ENCODE data around the gene ASCL2.

ASCL2 gene, protein sequence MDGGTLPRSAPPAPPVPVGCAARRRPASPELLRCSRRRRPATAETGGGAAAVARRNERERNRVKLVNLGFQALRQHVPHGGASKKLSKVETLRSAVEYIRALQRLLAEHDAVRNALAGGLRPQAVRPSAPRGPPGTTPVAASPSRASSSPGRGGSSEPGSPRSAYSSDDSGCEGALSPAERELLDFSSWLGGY

GRCh38 chr11:2270322-2271076, at the start of gene ASCL2:
Gene ASCL2, minus strand, starts transcription at chr11:2270588. Its CDS starts 256 bp downstream, at chr11:2270332.
- no peak for DNase-seq

GRCh38 chr11:2319791-2320472, 49.5 kb upstream of the ASCL2 start:
- DNase-seq = no peak

GRCh38 chr11:2318707-2319106, 48.3 kb upstream of the ASCL2 start:
- no peak for DNase-seq

DNA sequence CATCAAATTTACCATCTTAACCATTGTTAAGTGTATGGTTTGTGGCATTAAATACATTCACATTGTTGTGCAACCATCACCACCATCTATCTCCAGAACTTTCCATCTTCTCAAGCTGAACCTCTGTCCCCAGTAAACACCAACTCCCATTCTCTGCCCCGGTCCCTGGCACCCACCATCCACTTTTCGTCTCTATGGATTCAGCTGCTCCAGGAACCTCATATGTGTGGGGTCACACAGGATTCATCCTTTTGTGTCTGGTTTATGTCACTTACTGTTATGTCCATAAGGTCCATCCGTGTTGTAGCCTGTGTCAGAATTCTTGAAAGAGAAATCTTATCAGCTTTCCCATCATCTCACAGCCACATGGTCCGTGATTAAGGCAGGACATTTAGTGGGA, 47.7 kb upstream of the ASCL2 start:
- no peak for DNase-seq

- DNase-seq = no peak
These were observed 47.1 kb upstream of the ASCL2 start for GRCh38 chr11:2317354-2318050.

GRCh38 chr11:2316963-2317244, 46.5 kb upstream of the ASCL2 start:
- DNase-seq = no peak

- DNase-seq = no peak
These were observed 46.0 kb upstream of the ASCL2 start for GRCh38 chr11:2316169-2316962.

GRCh38 chr11:2315395-2316168, 45.2 kb upstream of the ASCL2 start:
- DNase-seq = no peak

DNA sequence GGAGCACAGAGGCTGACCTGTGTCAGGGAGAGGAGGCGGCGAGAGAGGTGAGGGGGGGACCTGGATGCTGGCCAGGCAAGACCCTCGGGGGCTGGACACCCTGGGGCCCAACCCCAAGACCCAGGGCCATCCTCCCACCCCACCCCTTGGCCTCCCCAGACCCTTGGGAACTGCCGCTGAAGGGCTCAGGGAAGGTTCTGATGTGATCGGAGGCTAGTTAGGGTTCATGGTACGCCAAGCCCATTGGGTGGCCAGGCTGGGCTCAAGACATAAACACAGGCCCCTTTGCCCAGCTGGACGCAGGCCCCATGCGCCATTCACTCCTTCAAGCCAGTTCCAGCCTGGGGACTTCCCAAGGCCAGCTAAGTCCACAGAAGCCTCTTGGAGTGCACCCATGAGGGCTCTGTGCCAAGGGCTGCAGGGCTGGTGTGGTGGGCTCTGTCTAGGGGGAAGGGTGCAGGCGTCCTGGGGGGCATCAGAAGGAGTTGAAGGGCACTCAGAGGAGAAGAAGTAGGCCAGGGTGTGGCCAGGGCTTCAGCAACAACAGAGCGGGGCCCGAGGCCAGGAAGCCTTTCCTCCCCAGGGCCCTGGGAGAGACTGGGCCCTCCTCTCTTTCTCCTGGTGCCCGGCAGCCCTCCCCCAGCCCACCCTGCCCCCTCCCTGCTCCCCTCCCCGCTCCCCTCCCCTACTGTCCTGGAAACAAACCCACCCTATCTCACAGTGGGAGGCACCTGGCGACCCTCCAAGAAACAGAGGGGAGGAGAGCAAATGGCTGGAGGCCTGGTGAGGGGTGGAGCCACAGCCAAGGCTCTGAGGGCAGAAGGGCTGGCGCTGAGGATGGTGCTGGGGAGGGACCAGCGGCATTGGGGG, 44.4 kb upstream of the ASCL2 start:
- no peak for DNase-seq

GRCh38 chr11:2314136-2314524, 43.7 kb upstream of the ASCL2 start:
- DNase-seq = no peak

GRCh38 chr11:2313051-2313951, 42.9 kb upstream of the ASCL2 start:
- no peak for DNase-seq

DNA sequence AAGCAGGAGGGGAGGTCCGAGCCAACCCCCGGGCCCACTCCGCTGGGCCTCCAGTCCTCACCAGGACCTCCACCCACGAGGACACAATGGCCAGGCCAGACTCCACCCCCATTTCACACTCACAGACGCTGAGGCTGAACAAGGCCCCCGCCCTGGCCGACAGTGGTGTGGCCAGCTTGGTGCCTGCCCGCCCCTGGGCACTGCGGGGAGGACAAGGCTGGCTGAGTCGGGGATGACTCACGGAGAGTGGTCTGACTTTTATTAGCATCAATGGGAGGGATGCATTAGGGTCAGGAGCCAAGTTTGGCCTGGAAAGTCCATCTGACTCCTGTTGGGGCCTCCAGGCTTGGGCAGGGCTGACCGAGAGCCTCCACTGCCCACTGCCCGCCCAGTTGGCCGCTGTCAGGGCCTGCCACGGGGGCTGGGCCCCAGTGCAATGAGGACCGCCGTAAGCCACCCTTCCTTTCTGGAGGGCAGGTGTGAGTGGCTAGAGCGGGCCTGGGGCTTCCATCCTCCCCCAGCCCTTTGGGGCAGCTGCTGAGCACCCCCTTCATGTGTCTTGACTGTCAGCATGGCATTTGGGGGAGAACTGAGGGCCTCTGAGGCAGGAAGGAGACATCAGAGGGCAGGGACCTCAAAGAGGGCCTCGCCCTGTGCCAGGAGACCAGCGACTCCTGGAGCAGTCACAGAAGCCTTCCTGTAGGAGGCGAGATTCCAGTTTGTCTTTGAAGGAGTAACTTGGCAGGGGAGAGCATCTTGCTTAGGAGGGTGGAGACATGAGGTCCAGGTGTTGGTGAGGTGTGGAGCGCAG, 42.0 kb upstream of the ASCL2 start:
- no peak for DNase-seq

GRCh38 chr11:2311353-2312133, 41.2 kb upstream of the ASCL2 start:
- no peak for DNase-seq

DNA sequence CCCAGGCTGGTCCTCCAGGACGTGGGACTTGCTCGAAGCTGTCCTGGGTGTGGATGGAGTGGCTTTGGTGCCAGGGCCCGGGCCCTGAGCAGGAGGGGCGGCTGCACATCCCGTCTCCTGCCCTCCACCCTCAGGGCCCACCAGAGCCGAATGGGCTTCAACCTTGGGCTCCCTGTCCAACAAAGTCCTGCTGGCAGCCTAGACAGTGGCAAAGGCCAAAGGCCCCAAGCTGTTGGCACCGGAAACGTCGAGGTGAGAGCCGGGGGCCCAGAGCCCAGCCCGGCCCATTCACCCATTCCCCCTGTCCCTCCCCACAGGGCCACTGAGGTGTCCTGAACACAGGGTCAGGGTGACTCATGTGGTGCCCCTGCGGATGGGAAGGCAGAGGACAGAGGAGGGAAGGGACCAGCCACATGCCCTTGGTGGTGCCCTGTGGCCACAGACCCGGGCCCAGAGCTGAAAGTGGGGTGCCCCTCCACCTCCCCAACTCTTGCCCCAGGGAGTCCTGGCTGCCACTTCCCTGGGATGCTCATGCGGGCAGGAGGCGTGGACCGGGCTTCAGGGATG, 40.5 kb upstream of the ASCL2 start:
- no peak for DNase-seq

- no peak for DNase-seq
These were observed 39.8 kb upstream of the ASCL2 start for GRCh38 chr11:2310073-2310785.

- DNase-seq = no peak
These were observed 39.1 kb upstream of the ASCL2 start for GRCh38 chr11:2309251-2310072.

Data from activated gamma-delta T cell treated with Interleukin-2 at 50 U/mL for 16 hours (primary cell).